K562 (cell line): ENCODE results near the gene ZNF566. TPM values are rescaled to one million over a fixed set of nuclear protein-coding genes. Genes with fewer than 3 reads are reported as not detected.

Source experiments
- ATAC-seq: fragments of 200-7000 bp; cut with Tn5 transposase; 3 replicates; pipeline ENCODE4 v1.9.1; 2020; ENCODE audit warnings: moderate library complexity
- BruUV-seq: library from RNA; stranded (reverse); fragments of 400-500 nt; replicated peaks from 2 replicates; lab custom pipeline; 2021; lab: Mats Ljungman, UMichigan
- CTCF ChIA-PET: fragments of 300-600 bp; formaldehyde crosslinking; extraction: SDS; loops from one replicate; lab custom pipeline; 2021; ENCODE audit warnings: low intra/inter-chr PET ratio; lab: Yijun Ruan, JAX
- POLR2A ChIA-PET: fragments of 300-600, 350-650 bp; sonication (Branson Sonifier 250); formaldehyde crosslinking; extraction: SDS; loops from one replicate; lab custom pipeline; 2021; ENCODE audit warnings: antibody characterized with exemption, inconsistent platforms; lab: Yijun Ruan, JAX
- DNase-seq, 4 experiments: peaks; one replicate each; pipeline versions ENCODE4 v3.0.0 to v3.0.0-alpha.2; 2011 to 2018; ENCODE audit warnings: low spot score in 3 of 4, mixed read lengths in 3 of 4; ENCODE audit errors: extremely low read depth in 1 of 4
- FAIRE-seq: peaks from 2 replicates; lab custom pipeline; 2011; peaks lifted over from hg19 to GRCh38; lab: Jason Lieb, UNC
- H2AFZ ChIP-seq: 2 replicates; pipeline ENCODE4 v1.6.0; 2011; ENCODE audit warnings: low read depth, low read length, control low read depth, inconsistent platforms
- H3K27ac ChIP-seq: fragments of 200-600 bp; 3 replicates; pipeline ENCODE4 v1.8.0; 2011; ENCODE audit warnings: low read depth, mild to moderate bottlenecking, control low read depth, inconsistent platforms, low read length, moderate library complexity, mixed read lengths; ENCODE audit errors: extremely low read depth
- H3K27me3 ChIP-seq, 2 experiments: fragments of 300-600 bp in 1 of 2; 2 replicates in 1 of 2; 3 replicates in 1 of 2; pipeline versions ENCODE4 v1.6.0 to v1.8.0; 2011; ENCODE audit warnings: inconsistent platforms in 2 of 2, low read length in 2 of 2, mild to moderate bottlenecking in 1 of 2, mixed read lengths in 1 of 2, moderate library complexity in 1 of 2; ENCODE audit not compliant: control insufficient read depth in 2 of 2, insufficient read depth in 2 of 2
- H3K36me3 ChIP-seq: fragments of 300-600 bp; 3 replicates; pipeline ENCODE4 v1.8.0; 2011; ENCODE audit warnings: mild to moderate bottlenecking, low read length, inconsistent platforms; ENCODE audit not compliant: control insufficient read depth, insufficient read depth
- H3K4me1 ChIP-seq, 2 experiments: fragments of 200-600 bp in 1 of 2; replicated peaks in 1 of 2; 2 replicates in 1 of 2; 3 replicates in 1 of 2; pipeline versions ENCODE4 v1.5.1 to v1.8.0; 2011; ENCODE audit warnings: inconsistent platforms in 2 of 2, low read length in 2 of 2, mild to moderate bottlenecking in 1 of 2, mixed read lengths in 1 of 2, moderate library complexity in 1 of 2; ENCODE audit not compliant: control insufficient read depth in 2 of 2, insufficient read depth in 2 of 2
- H3K4me2 ChIP-seq: 2 replicates; pipeline ENCODE4 v1.6.1; 2011; ENCODE audit warnings: low read length, control low read depth, inconsistent platforms, mixed read lengths; ENCODE audit not compliant: insufficient read depth
- H3K4me3 ChIP-seq: fragments of 200-600 bp; sonication (generic), shearing (Covaris generic); 2 replicates; pipeline ENCODE4 v1.5.1; 2016; ENCODE audit warnings: control low read depth, inconsistent platforms
- H3K79me2 ChIP-seq: fragments of 200-600 bp; 3 replicates; pipeline ENCODE4 v1.8.0; 2011; ENCODE audit warnings: low read length, inconsistent platforms; ENCODE audit not compliant: control insufficient read depth, insufficient read depth
- H3K9ac ChIP-seq, 2 experiments: 2 replicates each; pipeline versions ENCODE4 v1.6.0 to v1.6.1; 2011; ENCODE audit warnings: low read depth in 2 of 2, low read length in 2 of 2, control low read depth in 1 of 2, inconsistent platforms in 1 of 2, mild to moderate bottlenecking in 1 of 2, mixed read lengths in 1 of 2; ENCODE audit not compliant: insufficient read depth in 1 of 2
- H3K9me1 ChIP-seq: one replicate; pipeline ENCODE4 v1.6.0; 2011; ENCODE audit warnings: inconsistent platforms, mild to moderate bottlenecking, low read length, moderate library complexity; ENCODE audit not compliant: control insufficient read depth, insufficient read depth
- H3K9me3 ChIP-seq: replicated peaks from 2 replicates; pipeline ENCODE4 v1.5.1; 2011; ENCODE audit warnings: low read depth, low read length, inconsistent platforms; ENCODE audit not compliant: control insufficient read depth, insufficient read depth
- H4K20me1 ChIP-seq: replicated peaks from 2 replicates; pipeline ENCODE4 v1.6.1; 2011; ENCODE audit warnings: low read length, inconsistent platforms, mixed read lengths; ENCODE audit not compliant: control insufficient read depth, insufficient read depth
- DNMT1 ChIP-seq: fragments of 450-650 bp; IDR thresholded peaks from 2 replicates; pipeline ENCODE4 v1.6.1; 2016; ENCODE audit warnings: antibody characterized with exemption, mild to moderate bottlenecking
- GATA2 ChIP-seq: sonication (generic); formaldehyde crosslinking; IDR thresholded peaks from 2 replicates; pipeline ENCODE4 v1.4.0; 2020; ENCODE audit warnings: mild to moderate bottlenecking, missing genetic modification reagents
- HDAC6 ChIP-seq: IDR thresholded peaks from 2 replicates; pipeline ENCODE4 v1.6.1; 2012; ENCODE audit warnings: low read depth, mild to moderate bottlenecking, control low read depth, inconsistent platforms, low read length, moderate library complexity
- HNRNPH1 ChIP-seq: fragments of 200-400 bp; formaldehyde crosslinking; optimal IDR thresholded peaks from 2 replicates; pipeline ENCODE3; 2017; ENCODE audit warnings: low read depth, mild to moderate bottlenecking, low read length, moderate library complexity
- KLF10 ChIP-seq: fragments of 250-450 bp; sonication (Bioruptor Pico); IDR thresholded peaks from 2 replicates; pipeline ENCODE4 v1.6.1; 2021; ENCODE audit warnings: matching md5 sums
- NCOA1 ChIP-seq: fragments of 450-650 bp; IDR thresholded peaks from 2 replicates; pipeline ENCODE4 v1.6.1; 2016; ENCODE audit warnings: low read depth
- OTX1 ChIP-seq: fragments of 450-650 bp; formaldehyde crosslinking; IDR thresholded peaks from 2 replicates; pipeline ENCODE4 v1.4.0; 2022; ENCODE audit warnings: mild to moderate bottlenecking
- RBM25 ChIP-seq: fragments of 200-400 bp; formaldehyde crosslinking; IDR thresholded peaks from 2 replicates; pipeline ENCODE4 v1.6.1; 2018; ENCODE audit warnings: low read length, low read depth, moderate library complexity; ENCODE audit not compliant: severe bottlenecking
- SLC30A9 ChIP-seq: fragments of 250-450 bp; sonication (Bioruptor Pico); IDR thresholded peaks from 2 replicates; pipeline ENCODE4 v1.8.0; 2022; ENCODE audit warnings: mild to moderate bottlenecking, moderate library complexity
- STAT5B ChIP-seq: fragments of 250-450 bp; sonication (Bioruptor Pico); IDR thresholded peaks from 2 replicates; pipeline ENCODE4 v1.8.0; 2021; ENCODE audit warnings: mild to moderate bottlenecking, inconsistent platforms
- TFE3 ChIP-seq: fragments of 450-650 bp; formaldehyde crosslinking; IDR thresholded peaks from 2 replicates; pipeline ENCODE4 v1.4.0; 2020; ENCODE audit warnings: mild to moderate bottlenecking, mixed read lengths
- ZNF121 ChIP-seq: sonication (generic); formaldehyde crosslinking; conservative IDR thresholded peaks from 2 replicates; pipeline ENCODE4 v1.8.0; 2022; ENCODE audit warnings: missing genetic modification reagents
- ZNF384 ChIP-seq: IDR thresholded peaks from 2 replicates; pipeline ENCODE4 v1.6.1; 2012; ENCODE audit warnings: low read depth, low read length, improper control_type of control experiment
- ZSCAN29 ChIP-seq: fragments of 450-650 bp; IDR thresholded peaks from 2 replicates; pipeline ENCODE4 v1.6.1; 2017
- WGBS: fragments of 100-300 bp; shearing (Covaris generic); methylation state at CpG from one replicate; pipeline ENCODE4 v1.1.6; 2016; ENCODE audit warnings: low coverage, mixed read lengths; ENCODE audit not compliant: insufficient coverage; ENCODE audit errors: missing lambda C conversion rate; 5-methylcytosine and 5-hydroxymethylcytosine counted together
- in situ Hi-C: fragments of 300-500 bp; cut with MboI; formaldehyde crosslinking; loops from 4 replicates; pipeline ENCODE4 v1.15.0; 2018; ENCODE audit warnings: inconsistent platforms, mixed read lengths
- intact Hi-C: fragments of 100-400 bp; cut with micrococcal nuclease; formaldehyde crosslinking; loops from 2 replicates; pipeline ENCODE4 v1.14.2; 2022
- polyA plus RNA-seq, 8 experiments: library from polyadenylated mRNA; depleted of rRNA in 4 of 8; stranded (reverse) in 5 of 8; unstranded in 3 of 8; fragments of >200 nt; fragmentation: Nextera tagmentation in 2 of 8; fragmentation: Illumina TruSeq in 1 of 8; extraction: Ambion mirVana in 2 of 8; extraction: Trizol in 1 of 8; gene quantifications; 2 replicates each; pipeline versions ENCODE4 v1.2.1 to v1.2.3, GENCODE V29; 2011 to 2014; ENCODE audit warnings: inconsistent platforms in 1 of 8, missing spikeins in 1 of 8
- total RNA-seq, 7 experiments: library from RNA; depleted of rRNA in 6 of 7; stranded (reverse); fragments of >200 nt in 6 of 7; fragmentation: Illumina TruSeq in 2 of 7; extraction: Trizol in 2 of 7; gene quantifications; 2 replicates each; pipeline versions ENCODE4 v1.2.1 to v1.2.3, GENCODE V29; 2011 to 2021; ENCODE audit warnings: low replicate concordance in 1 of 7

The ZNF566 gene
- total and polyA plus RNA-seq, 9 of the 15 experiments (the other 6 are each of a cell fraction or from before 2014, with no cell fraction given) = 5.5 to 11.4 (median 9.7) TPM

GRCh38 chr19:36527873-36528193 is 38.5 kb upstream of the ZNF566 start (continued):
- TF ChIP-seq ZNF384 (no peak), NCOA1 (no peak), OTX1 (CRISPR knock-in tag) (0 out of 2 replicates have a peak, but pooled peaks have one; percentile 43)
- TF ChIP-seq, all 486 proteins: peak for 5

GRCh38 chr19:36527341-36527740 is 38.0 kb upstream of the ZNF566 start:
- 3% methylated on average over 5 of the region's 5 CpGs for whole genome bisulfite sequencing
- Histone ChIP-seq H3K27ac (peak overlapping the region; percentile 99; the same call in 1 of the 3 replicates), H3K4me3 (peak overlapping the region; percentile 72), H3K27me3 (no peaks in the 10 kb centered on the region), H3K9me1 (no peaks in the 10 kb centered on the region), H3K36me3 (peaks cover 12% of the 10 kb centered on the region; the same call in 2 of the 3 replicates), H2AFZ (peak overlapping the region; percentile 100), H3K4me1 (peaks cover 3 to 4% of the 10 kb centered on the region in 2 experiments; a peak in 3 of 5 replicates), H4K20me1 (no peaks in the 10 kb centered on the region), H3K9ac (peak overlapping the region in 1 of 2 experiments; percentile 97; a peak in 2 of 4 replicates), H3K4me2 (peak overlapping the region; percentile 99), H3K9me3 (no peaks in the 10 kb centered on the region; the same call in 1 of the 2 replicates), H3K79me2 (peaks cover 29% of the 10 kb centered on the region)
- TSS peak; percentile 72 for BruUV-seq
- POLR2A ChIA-PET = interaction anchor here (1.1 to 2.3 kb wide), 2 partner anchors 13 to 30 kb away, joined by 3 to 8 read pairs; no protein-coding TSS in a partner anchor
- peak in 1 of 4 experiments; percentile 19 for DNase-seq
- CTCF ChIA-PET = no interaction called here
- TF ChIP-seq KLF10 (no peak), DNMT1 (no peak), RBM25 (no peak), SLC30A9 (no peak), ZNF121 (no peak), STAT5B (CRISPR knock-in tag) (no peak), GATA2 (CRISPR knock-in tag) (no peak), ZSCAN29 (no peak), HDAC6 (no peak), HNRNPH1 (no peak), TFE3 (CRISPR knock-in tag) (no peak)
- intact Hi-C loops = no loop called here
- in situ Hi-C loops = no loop called here
- no peak for FAIRE-seq
- ATAC-seq = no peak
